Heart left ventricle (tissue), 16 donors: ENCODE measurements around the gene SMG7. TPM values are rescaled to one million over a fixed set of nuclear protein-coding genes. Genes with fewer than 3 reads are reported as not detected.

Experiments
- ATAC-seq, 4 donors: fragments of 200-7000 bp; cut with Tn5 transposase; one replicate each; pipeline ENCODE4 v1.9.1; 2020 to 2022; ENCODE audit warnings: moderate library complexity in 4 of 4, mild to moderate bottlenecking in 3 of 4, moderate number of reproducible peaks in 1 of 4
- DNase-seq, 5 donors: peaks; one replicate each; pipeline ENCODE4 v3.0.0-alpha.2; 2020
- H3K27ac ChIP-seq, 12 donors: fragments of 200-600 bp; sonication (generic) in 4 of 12; one replicate each; pipeline versions ENCODE4 v1.5.0 to v1.8.0; 2016 to 2022; ENCODE audit warnings: mild to moderate bottlenecking in 2 of 12
- H3K27me3 ChIP-seq, 9 donors: fragments of 200-600 bp; sonication (generic) in 2 of 9; one replicate each; pipeline versions ENCODE4 v1.5.1 to v1.8.0; 2016 to 2022; ENCODE audit warnings: mild to moderate bottlenecking in 3 of 9
- H3K36me3 ChIP-seq, 9 donors: fragments of 200-600 bp; sonication (generic) in 2 of 9; one replicate each; pipeline versions ENCODE4 v1.5.0 to v1.8.0; 2018 to 2022; ENCODE audit warnings: mild to moderate bottlenecking in 2 of 9
- H3K4me1 ChIP-seq, 12 donors: fragments of 200-600 bp; sonication (generic) in 4 of 12; one replicate each; pipeline versions ENCODE4 v1.5.0 to v1.8.0; 2016 to 2022; ENCODE audit warnings: mild to moderate bottlenecking in 3 of 12
- H3K4me3 ChIP-seq, 12 donors: fragments of 200-600 bp; sonication (generic) in 4 of 12; one replicate each; pipeline versions ENCODE4 v1.5.0 to v1.8.0; 2017 to 2022; ENCODE audit warnings: mild to moderate bottlenecking in 9 of 12, moderate library complexity in 4 of 12
- H3K9me3 ChIP-seq, 12 donors: fragments of 200-600 bp; sonication (generic) in 4 of 12; one replicate each; pipeline versions ENCODE4 v1.5.0 to v1.8.0; 2016 to 2022; ENCODE audit warnings: mild to moderate bottlenecking in 1 of 12
- CTCF ChIP-seq, 12 donors: fragments of 200-600 bp; sonication (generic) in 4 of 12; IDR thresholded peaks; one replicate each; pipeline versions ENCODE4 v1.5.0 to v1.8.0; 2018 to 2022; ENCODE audit warnings: antibody characterized with exemption in 12 of 12, mild to moderate bottlenecking in 5 of 12
- POLR2A ChIP-seq, 2 donors: fragments of 450-650 bp; IDR thresholded peaks; one replicate each; pipeline ENCODE4 v1.6.1; 2017; ENCODE audit warnings: antibody characterized with exemption in 2 of 2, mild to moderate bottlenecking in 2 of 2, moderate library complexity in 2 of 2
- WGBS, 4 donors: extraction: QIAGEN DNeasy Blood & Tissue Kit in 2 of 4; methylation state at CpG; one replicate each; pipeline versions ENCODE4 v1.1.5 to v1.1.7; 2013 to 2018; 5-methylcytosine and 5-hydroxymethylcytosine counted together
- intact Hi-C, 10 donors: fragments of 100-400 bp; cut with DNase I; formaldehyde crosslinking; loops; one replicate each; pipeline versions ENCODE4 v1.11.1 to v1.14.2; 2022
- polyA plus RNA-seq, 2 donors: library from polyadenylated mRNA; stranded (reverse); fragments of 200-250 nt; gene quantifications; one replicate each; pipeline ENCODE4 v1.2.3, GENCODE V29; 2013
- total RNA-seq, 9 donors: library from RNA; depleted of rRNA in 2 of 9; stranded (reverse); fragments of >200 nt in 2 of 9; fragmentation: NEBNext Ultra II Directional in 3 of 9; extraction: Animal tissue kit (Norgen Biotek cat#: 25700) in 3 of 9; gene quantifications; one replicate each; pipeline versions ENCODE4 v1.1.0 to v1.2.4, GENCODE V29; 2016 to 2023
- donor health status: ischemic (EF 13 %, LVEDD 7.1; RV severe dilation, severe dysfunction).
- donor health status: healthy with polysubstance abuse.
- donor health status: DM: no; HTN: yes; CAD: no.
- donor health status: DM: no; HTN: no; CAD: no.
- donor health status: ischemic (EF 25% LVEDD 6.9; RV normal size, moderate dysfunction).
- donor health status: ischemic (EF 25% LVEDD 5.7; RV mildly dilated, moderate dysfunction).
- donor health status: healthy.
- donor health status: DM: yes; HTN: yes; CAD: no.
- donor health status: ischemic (EF 35%, LVEDD 5.7; RV mildly dilated, moderate dysfunction).
- donor health status: nonischemic (EF 11% LVEDD 7.7; RV severe dilation, severe dysfunction).
- donor health status: DM: yes; HTN: yes; CAD: no.
- donor health status: PGD.
- donor health status: ischemic (EF 29% LVEDD 5.4; RV normal size, mild dysfunction).
- donor health status: nonischemic (EF 23%, LVEDD 6.1; RV moderate dilation, normal function).

SMG7 gene
- total and polyA plus RNA-seq, 11 donors: 15.3 to 55.0 (median 38.3) TPM

DNA sequence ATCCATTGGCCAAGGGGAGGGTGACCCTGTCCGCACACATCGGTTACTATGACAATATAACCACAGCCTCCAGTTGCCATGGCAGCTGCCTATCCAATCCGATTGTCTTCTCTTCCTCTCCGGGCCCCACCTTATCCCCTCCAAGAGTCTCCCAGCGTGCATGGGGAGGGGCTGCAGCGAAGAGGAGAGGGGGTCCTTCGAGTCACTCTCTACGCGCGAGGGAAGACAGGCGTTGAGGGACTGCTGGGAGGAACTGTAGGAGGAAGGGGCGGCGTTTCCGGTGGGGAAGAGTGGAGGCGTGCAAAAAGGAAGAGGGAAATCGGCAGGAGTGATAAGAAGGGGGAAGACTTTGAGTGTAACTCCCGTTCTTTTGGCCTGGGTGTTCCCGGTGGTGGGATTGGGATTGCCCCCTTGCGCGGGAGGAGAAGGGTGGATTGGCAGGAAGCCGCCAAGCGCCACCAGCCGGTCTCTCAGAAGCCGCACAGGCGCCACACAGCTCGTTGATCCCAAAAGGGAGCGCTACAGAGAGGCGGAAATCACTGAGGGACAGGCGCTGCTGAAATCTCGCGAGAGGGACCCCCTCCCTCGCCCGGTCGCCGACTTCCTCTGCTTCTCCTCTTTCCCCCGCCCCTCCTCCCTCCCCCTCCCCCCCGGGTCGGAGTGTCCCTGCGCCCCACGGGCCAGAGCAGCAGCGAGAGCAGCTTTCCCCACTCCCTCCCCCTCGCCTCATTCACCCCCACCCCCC is 384 bp upstream of the SMG7 start:
- WGBS, 4 donors: 0 to 1% (median 1%) methylated on average over 34 to 42 of the region's 42 CpGs

DNA sequence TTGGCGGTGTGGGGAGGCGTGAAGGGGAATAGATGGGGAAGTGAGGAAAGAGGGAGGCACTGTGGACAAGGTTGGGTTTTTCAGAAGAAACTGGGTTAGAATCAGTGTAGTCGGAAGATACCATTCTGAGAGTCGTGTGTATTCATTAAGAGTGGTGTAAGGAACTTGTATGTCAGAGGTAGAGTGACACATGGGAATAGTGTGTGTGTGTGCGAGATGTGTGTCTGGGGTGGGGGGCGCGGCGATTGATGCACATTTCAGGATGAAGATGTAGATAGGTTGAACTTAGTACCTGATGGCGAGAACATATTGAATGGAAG is 878 bp downstream of the SMG7 start:
- H3K36me3 ChIP-seq: no peaks in the 10 kb centered on the region
- intact Hi-C loops: loop anchor here (5.0 to 10.0 kb wide), 8 partner anchors 69 to 582 kb away; partner anchors contain the start of genes ARPC5 (in 2 of the 10) and TSEN15 (in 1 of the 10)
- peak overlapping the region in 8 of 12 donors; percentile 93 to 98 (median 96) for H3K27ac ChIP-seq
- H3K4me3 ChIP-seq: peak overlapping the region; percentile 69 to 98 (median 92)
- H3K27me3 ChIP-seq: no peaks in the 10 kb centered on the region
- TF ChIP-seq CTCF (IDR thresholded peaks at IDR 0.05): no peak
- no peak for TF ChIP-seq POLR2A (IDR thresholded peaks at IDR 0.05)
- peaks cover 5 to 56% (median 43%) of the 10 kb centered on the region in 12 donors for H3K4me1 ChIP-seq
- WGBS, 4 donors: 19 to 24% (median 21%) methylated on average over 9 of the region's 9 CpGs
- DNase-seq (no peak), ATAC-seq (no peak)
- H3K9me3 ChIP-seq: no peaks in the 10 kb centered on the region

More for the DNA sequence above, 384 bp upstream of the SMG7 start:
- ATAC-seq (peak; percentile 83 to 89 (median 86)), DNase-seq (peak; percentile 97 to 99 (median 99))
- H3K27ac ChIP-seq: peak overlapping the region; percentile 91 to 99 (median 96)
- intact Hi-C loops: loop anchor here (2.0 to 10.0 kb wide), 12 partner anchors 70 to 583 kb away; partner anchors contain the start of genes ARPC5 (in 2 of the 10) and TSEN15 (in 1 of the 10)
- peak overlapping the region; percentile 69 to 98 (median 92) for H3K4me3 ChIP-seq
- H3K36me3 ChIP-seq: no peaks in the 10 kb centered on the region
- peaks cover 3 to 44% (median 34%) of the 10 kb centered on the region in 12 donors for H3K4me1 ChIP-seq
- H3K9me3 ChIP-seq: no peaks in the 10 kb centered on the region
- no peaks in the 10 kb centered on the region for H3K27me3 ChIP-seq
- peak in 6 of 12 donors; percentile 6 to 44 (median 22) for TF ChIP-seq CTCF (IDR thresholded peaks at IDR 0.05)
- peak in 1 of 2 donors; percentile 28 for TF ChIP-seq POLR2A (IDR thresholded peaks at IDR 0.05)

DNA sequence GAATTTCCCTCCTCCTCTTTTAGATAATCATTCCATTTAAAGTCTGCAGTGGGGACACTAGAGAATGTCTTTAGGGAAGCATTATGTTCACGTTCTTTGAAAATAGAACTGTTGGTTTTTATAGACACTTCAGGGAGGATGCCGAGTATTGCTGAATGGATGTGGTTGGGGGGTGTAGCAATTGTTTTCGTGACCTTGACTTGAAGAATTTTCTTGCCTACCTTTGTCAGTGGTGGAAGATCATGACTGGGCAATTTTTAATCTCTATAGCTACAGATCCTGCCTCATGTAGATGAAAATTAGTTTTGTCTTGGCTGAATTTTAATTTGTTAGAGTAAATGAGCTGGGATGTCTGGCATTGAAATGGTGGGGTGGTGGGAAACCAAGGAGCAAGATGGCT is 3.8 kb downstream of the SMG7 start:
- Histone ChIP-seq H3K36me3 (no peaks in the 10 kb centered on the region), H3K4me3 (no peak overlapping the region), H3K27ac (peak overlapping the region in 1 of 12 donors; percentile 10), H3K27me3 (no peaks in the 10 kb centered on the region), H3K9me3 (no peaks in the 10 kb centered on the region), H3K4me1 (peaks cover 9 to 78% (median 69%) of the 10 kb centered on the region in 12 donors)
- no peak for TF ChIP-seq CTCF (IDR thresholded peaks at IDR 0.05)
- TF ChIP-seq POLR2A (IDR thresholded peaks at IDR 0.05): no peak
- ATAC-seq (no peak), DNase-seq (no peak)
- 48 to 67% (median 52%) methylated on average over 3 of the region's 3 CpGs for WGBS, 4 donors
- intact Hi-C loops: loop anchor here in 2 of 10 donors (10.0 kb wide), 2 partner anchors 191 to 579 kb away; partner anchors contain the start of gene TSEN15 (in 1 of the 2)
